HG03135 (cell line): Measurements from ENCODE around the gene CHSY1.
"Not testable (repeated sequence)": the region's sequence is repeated elsewhere in the genome, so short reads cannot be mapped to it uniquely, and the experiment has no call there.

Experiments
- ATAC-seq: cut with Tn5 transposase; IDR thresholded peaks from one replicate; pipeline ENCODE4 v1.9.1; 2021; ENCODE audit warnings: mild to moderate bottlenecking, moderate library complexity; ENCODE audit not compliant: unreplicated experiment

CHSY1 gene

DNA sequence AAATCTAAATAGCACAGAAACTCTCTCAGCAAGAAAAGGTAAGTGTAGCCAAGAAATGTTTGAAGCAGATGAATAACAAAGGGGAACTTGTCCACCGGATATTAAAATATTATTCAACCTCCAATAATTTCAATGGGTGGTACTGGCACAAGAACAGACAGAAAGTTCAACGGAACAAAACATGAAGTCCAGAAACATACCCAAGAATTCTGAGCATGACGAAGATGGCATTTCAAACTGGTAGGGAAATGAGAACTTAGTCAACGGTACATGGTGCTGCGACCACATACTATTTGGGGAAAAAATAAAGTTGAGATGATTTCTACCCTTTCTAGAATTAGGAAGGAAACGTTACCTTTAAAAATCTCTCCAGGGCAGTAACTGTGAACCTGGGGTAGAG lies 5.5 kb downstream of the CHSY1 start:
- ATAC-seq, result no peak

DNA sequence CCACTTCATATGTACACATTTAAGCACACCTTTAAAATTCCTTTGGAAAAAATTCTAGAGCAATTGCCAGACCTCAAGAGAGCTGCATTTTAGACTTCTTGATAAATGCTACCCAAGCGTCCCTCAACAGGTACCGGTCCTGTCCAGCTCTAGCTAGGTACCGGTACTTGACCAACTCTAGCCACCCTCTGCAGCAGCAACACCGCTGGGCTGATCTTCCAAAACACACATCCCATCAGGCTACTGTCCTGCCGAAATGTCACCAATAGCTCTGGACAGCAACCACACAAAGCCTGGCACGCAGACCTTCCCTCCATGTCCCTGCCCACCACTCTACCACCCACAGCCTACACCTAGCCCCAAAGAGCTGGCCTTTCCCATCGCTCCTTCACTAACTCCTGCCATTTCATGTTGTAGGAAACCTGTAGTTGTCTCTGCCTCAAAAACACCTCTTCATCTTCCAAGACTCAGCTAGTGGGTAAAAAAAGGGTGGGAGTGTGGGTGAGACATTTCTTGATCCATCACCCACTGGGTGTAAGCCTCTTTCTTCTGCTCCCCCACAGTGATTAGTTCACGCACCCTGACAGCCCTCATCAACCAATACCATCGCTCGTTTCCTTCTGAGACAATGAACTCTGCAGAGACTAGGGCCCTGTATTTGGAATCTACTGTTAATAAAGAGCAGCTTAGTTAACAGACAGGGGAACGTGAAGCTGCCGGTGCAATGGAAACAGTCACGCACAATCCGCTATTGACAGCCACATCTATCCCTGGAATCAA lies 6.8 kb downstream of the CHSY1 start:
- no peak for ATAC-seq

DNA sequence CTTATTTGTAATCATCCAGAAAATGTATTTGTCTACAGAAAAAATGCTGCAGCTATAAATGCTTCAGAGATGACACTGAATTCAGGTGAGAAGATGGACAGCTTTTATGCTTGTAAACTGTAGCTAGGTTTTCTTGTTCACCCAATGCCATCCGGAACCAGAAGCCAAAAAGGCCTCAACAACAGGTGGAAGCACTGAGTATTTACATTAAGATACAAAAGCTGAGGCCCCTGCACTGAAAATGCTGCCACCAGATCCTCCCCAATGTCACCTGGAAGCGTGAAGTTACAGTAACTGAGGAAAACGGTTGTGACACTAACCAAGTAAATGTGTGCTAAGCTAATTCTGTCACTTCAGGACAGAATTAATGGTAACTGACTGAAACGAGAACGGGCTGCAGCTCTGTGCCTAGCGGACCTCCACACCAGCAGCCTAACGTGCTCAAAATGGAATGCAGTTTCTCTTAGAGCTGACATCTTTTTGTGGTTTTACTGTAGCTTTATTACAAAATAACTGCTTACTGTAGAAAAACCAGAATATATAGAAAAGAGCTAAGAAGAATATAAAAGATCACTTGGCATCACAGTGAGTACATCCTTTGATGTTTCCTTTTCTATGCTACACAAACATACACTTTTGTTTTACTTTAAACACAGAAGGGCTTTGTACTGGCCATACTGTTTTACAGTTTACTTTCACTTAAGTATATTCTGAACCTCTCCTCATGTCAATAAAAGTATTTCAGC lies 7.6 kb downstream of the CHSY1 start:
- no peak for ATAC-seq

DNA sequence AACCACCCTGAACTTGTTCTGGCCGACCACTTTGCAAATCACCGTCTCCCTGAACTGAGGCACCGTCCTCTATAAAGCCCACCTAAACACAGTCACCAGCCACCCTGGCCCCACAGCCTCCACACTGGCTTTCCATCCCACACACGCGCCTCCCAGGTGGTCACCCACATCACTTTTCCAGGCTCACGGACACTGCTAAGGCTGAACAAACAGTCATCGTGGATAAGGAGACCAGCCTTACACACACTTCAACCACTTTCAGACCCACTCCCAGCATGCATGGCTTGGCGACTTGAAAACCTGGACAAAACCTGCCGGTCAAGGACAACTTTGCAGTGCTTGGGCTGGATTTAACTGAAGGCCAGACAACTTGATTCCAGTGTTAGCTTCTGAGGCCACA lies 8.4 kb downstream of the CHSY1 start:
- no peak for ATAC-seq

DNA sequence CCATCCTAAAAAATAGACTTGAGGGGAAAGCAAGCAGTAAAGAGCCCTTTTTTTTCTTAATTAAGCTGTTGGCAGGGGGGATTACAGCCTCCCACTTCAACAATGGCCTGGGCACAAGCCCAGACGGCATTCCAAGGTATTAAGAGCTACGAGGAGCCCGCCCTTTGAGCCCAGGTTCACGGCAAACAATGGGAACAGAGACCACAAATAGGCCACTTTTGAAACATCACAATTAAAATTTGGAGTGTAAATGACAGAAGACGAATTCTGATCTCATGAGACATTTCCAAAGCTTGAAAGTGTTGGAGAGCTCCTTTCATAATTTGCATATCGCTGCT lies 8.9 kb downstream of the CHSY1 start:
- no peak for ATAC-seq

DNA sequence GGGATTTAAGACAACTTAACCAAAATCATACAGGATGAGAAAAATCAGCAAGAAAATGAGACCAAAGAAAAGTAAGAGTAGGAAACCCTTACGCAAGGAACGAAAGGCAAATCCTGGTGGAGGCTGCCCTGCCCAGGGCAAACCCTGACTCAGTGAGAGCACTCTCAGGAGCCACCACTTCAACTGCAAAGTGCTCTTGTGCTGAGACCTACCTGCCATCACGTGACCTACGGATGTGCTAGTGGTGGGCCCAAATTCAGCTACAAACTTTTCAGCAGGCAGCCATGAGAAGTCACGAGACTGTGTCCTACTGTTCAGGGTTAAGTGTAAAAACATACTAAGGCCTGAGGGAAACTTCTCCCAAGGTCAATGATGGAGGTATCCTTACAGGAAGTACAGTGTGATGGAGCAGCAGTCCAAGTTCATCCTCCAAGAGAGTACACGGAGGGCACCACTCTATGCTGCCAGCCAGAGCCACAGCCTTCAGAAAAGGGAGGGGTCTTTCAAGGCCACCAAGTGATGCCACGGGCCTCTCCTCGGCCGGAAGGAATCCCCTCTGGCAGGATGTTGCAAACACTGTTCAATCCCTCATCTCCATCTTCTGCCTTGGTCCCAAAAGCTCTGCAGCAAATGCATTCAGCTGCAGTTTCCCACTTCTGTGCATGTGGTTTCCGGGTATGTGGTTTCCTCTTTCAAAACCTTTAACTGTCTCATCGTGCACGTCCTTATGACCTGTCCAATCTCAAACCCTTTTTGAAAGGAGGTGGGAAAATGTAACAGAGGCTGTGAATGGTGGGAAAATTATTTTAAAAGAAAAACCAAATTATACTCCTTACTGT lies 9.5 kb downstream of the CHSY1 start:
- ATAC-seq, result peak; percentile 67

DNA sequence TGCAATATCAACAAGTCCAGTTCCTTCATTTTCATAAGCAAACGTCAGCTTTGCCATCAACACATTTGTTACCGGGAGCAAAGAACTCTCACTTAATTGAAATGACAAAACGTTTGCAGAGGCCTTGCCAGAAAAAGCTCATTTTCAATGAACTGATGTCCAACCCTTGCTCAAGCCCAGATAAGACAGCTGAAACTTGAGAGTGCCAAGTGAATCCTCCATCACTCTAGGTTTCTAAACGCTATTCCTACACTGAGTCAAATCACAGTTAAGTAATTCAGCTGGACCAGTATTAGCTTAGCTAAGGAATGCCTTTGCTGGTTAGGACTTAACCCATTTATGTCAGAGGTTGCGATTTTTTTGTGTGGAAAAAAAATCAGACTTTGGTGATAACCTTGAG lies 11.5 kb downstream of the CHSY1 start:
- ATAC-seq, result no peak

DNA sequence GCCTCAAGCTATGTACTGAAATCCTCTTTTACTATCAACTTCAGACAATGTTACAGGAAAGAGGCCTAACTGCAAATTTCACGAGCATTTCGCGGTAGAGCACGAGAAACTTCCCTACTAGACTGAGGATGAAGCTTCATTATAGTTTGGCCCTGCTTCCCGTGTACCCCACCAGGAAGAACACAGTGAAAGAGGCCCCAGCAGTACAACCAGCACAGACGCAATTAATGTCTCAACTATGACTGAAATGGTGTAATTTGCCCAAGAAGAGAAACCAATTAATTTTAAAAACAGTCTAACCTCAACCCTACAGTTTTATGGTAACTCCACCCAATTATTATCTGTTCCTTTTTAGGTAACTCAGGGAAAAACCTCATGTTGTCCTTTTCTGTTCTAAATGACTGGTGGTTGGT lies 12.1 kb downstream of the CHSY1 start:
- no peak for ATAC-seq

DNA sequence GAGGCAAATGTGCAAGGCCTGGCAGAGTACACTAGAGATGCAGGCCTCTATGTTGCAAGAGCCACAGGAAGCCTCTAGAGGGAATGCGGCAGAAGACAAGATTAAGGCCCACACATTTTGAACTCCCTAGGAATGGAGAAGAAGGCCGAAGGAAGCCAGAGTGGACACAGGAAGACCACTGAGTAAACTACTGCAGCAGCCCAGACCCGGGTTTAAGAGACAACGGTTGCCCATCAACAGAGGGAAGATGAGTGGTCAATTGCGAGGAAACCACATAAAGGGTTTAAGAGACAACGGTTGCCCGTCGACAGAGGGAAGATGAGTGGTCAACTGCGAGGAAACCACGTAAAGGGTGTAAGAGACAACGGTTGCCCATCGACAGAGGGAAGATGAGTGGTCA lies 14.6 kb downstream of the CHSY1 start:
- no peak for ATAC-seq

DNA sequence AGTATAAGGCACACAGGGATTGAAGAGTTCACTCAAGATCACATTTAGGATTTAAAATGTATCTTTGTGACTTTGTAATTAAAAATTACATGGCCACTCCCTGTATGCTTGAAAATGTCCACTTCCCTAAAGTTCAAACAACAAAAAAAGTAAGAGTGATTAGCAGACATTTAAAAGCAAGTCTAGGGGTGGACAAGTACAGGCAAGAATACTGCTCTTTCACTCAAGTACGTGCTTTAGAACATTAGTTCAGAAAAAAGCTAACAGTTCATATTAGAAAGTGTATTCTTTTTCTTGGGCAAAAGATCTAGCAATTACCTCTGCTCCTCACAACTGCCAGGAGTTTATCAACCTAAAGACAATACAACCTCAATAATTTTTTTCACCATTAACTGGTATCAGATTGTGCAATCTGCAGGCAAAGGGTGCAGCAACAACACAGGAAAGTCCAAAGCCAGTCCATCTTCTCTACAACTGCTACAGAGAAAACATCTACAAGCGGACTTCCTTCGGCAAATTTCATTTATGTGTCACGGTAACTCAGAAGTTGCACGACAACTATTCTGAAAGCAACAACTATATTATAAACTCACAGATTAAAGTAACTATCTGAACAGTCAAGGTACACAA lies 18.1 kb downstream of the CHSY1 start:
- ATAC-seq, result no peak

DNA sequence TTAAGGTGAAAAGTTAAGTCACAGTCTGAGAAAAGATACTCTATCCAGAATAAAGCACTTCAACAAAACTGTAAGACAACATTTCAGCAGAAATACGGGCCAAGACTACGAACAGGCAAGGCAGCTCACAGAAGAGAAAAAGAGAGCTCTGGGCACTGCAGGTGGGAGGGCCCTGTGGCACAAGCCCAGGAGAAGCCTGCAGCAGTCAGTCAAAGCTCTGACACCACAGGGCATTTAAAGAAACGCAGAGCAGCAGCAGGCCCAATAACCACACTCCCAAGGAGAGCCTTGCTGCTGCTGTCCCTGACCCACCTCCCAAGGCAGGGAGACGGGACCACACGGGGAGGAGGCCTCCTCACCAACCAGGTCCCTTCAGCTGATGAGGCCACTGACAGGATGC lies 19.2 kb downstream of the CHSY1 start:
- ATAC-seq, result no peak

DNA sequence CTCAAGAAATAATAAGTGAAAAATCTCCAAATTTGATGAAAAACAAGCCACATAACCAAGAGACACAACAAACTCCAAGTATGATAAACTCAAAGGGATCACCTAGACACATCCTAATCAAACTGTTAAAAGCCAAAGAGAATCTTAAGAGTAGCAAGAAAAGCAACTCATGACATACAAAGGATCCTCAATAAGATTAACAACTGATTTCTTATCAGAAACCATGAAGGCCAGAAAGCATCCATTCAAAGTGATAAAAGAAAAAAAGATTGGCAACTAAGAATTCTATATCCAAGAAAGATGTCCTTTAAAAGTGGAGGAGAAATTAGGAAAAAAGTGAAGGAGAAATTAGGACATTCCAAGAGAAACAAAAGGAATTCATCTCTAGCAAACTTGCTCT lies 23.5 kb downstream of the CHSY1 start:
- no peak for ATAC-seq

DNA sequence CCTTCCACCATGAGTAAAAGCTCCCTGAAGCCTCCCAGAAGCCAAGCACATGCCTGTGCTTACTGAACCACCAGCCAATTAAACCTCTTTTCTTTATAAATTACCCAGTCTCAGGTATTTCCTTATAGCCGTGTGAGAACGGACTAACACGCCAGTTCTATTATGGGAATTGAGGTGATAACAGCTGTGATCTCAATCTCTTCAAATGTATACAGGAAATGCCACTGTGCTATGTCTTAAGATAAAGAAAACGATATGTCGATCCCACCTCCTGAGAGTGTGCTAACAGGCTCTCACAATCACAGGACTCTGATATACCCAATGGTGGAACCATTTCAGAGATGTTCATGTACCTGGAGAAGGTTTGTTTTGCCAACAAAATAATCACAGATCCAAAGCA lies 26.2 kb downstream of the CHSY1 start:
- no peak for ATAC-seq

DNA sequence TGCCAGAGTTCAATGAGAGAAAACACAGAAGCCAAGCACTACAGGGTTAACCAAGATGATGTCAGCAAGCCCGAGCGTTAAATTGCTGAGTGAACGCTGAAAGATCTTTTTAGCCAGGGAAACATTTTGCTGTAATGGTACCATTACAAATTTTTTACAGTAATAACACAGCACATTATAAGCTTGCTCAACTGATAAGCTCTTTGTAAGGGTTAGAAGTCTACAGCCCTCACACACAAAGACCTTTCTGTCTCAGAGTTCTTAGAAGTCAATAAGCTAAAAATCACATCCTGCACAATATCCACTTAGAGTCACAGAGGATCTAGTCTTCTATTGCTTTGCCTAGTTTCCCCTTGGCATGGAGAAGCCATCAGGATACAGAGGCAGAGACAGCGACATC lies 29.9 kb downstream of the CHSY1 start:
- ATAC-seq, result no peak

DNA sequence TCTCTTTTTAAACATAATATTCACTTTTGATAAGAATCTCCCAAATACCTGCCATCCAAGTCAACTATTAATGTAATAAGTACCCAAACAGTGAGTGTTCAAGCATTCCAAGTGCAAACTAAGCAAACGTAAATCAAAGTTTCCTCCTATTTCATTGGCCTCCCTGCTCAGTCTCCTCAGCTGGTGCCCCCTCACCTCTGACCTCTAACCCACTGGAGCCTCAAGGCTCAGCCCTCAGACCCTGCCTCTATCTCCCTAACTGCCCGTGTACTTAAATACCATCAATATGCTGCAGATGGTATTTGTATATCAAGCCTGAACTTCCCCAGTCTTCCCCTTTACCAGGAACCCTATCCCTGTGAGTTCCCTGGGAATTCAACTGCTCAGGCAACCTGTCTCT lies 31.8 kb downstream of the CHSY1 start:
- no peak for ATAC-seq

DNA sequence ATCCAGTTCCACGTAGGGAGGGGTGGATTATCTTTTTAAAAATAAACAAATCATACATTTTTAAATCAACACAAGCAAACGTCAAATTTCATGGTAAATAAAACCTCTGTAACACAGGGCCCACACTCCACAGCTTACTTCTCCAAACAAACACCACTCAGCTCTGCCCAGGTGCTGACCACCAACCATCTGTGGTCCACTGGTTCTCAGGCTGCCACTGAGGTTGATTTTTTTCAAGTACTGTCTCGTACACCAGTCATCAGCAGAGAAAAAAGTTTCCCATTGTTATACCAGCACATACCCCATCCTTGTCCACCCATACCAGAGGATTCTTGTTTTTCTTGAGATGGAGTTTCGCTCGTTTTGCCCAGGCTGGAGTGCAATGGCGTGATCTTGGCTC lies 32.4 kb downstream of the CHSY1 start:
- ATAC-seq, result no peak

DNA sequence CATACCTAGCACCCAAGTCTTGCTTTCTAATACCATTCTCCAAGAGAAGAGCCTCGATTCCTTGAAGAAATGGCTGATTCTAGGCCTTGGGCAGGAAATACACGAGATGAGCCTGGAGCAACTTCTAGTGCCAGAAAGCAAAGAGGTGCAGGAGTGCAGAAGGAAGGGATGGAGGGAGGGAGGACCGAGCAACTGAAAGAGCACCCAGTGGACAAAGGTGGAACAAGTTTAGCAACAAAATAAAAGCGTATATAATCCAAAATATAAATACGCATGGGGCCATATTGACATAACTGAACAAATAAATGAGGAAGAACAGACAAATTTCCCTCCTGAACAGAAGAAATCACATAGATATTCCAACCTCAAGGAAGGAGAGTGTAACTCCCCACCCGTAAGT lies 34.4 kb downstream of the CHSY1 start:
- no peak for ATAC-seq

DNA sequence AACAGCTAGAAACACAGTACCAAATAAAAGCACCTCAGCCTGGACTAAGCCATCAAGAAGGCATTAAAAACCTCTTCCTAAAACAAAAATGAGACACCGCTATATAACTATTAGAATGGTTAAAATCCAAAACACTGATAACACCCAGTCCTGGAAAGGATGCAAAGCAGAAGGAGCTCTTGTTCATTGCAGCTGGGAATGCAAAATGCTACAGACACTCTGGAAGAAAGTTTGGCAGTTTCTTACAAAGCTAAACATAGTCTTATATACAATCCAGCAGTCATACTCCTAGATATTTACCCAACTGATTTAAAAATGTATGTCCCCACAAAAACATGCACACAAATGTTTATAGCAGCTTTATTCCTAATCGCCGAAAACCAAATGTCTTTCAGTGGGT lies 35.7 kb downstream of the CHSY1 start:
- no peak for ATAC-seq

DNA sequence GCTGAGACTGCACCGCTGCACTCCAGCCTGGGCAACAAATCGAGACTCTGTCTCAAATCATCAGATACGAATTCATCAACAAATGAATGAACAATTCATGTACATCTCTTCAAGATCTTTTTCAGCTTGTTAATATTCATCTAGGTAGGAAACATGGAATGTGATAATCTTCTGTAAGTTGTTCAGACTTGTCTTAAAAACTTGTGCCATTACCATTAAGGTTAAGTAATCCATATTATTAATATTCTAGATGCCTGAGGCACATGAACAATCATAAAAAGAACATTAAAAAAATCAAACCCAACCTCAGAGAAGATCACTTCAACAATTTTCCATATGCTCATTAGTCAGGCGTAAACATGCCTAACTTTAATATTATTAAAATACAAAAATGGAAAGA lies 36.2 kb downstream of the CHSY1 start:
- no peak for ATAC-seq

DNA sequence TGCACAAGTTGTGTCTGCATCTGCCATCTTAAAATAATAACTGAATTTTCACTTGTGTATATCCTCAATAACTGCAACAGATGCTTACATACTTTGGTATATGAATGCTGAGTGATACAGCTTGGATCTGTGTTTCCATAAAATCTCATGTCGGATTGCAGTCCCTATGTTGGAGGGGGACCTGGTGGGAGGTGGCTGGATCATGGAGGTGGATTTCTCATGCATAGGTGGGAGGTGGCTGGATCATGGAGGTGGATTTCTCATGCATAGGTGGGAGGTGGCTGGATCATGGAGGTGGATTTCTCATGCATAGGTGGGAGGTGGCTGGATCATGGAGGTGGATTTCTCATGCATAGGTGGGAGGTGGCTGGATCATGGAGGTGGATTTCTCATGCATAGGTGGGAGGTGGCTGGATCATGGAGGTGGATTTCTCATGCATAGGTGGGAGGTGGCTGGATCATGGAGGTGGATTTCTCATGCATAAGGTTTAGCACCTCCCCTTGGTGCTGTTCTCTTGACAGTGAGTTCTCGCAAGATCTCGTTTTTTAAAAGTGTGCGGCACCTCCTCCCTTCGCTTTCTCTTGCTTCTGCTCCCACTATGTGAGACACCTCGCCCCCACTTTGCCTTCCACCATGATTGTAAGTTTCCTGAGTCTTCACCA lies 37.3 kb downstream of the CHSY1 start:
- not testable (repeated sequence) for ATAC-seq

DNA sequence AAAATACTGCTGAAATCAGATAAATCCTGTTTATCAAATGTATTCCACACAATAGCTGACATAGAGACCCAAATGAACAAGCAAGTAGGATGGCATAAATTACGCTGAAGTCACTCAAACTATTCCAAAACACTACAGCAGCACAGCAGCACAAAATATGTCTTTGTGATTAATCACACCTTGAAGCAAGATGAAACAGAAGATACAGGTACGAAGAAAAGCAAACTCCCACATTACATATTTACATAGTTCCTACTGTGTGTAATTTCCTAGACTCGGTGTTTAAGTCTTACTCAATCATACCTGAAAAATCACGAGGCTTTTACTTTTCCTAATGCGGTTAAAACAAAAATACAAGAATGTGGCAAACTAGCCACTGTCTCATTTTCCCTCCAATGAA lies 38.3 kb downstream of the CHSY1 start:
- ATAC-seq, result no peak
